Measurements from ENCODE around the gene NETO1.

DNA sequence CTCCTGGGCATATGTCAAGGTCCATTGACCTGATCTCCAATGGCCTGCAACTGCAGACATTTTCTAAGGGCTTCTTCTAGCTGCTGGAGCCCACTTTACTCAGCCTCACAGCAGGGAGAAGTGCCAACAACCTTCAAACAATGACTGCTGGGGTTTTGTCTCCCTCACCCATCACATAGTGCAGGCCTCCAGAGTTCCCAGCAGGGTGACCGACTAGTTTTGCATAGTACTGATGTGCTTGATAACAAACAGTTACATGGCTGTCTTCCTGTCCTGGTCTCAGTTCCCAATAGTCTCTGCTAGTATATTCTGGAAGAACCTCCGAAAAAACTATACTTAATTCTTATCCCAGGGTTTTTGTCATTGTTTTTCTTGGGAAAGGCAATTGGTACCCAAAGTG is 10.4 kb upstream of the NETO1 start:
- TF ChIP-seq CTCF (conservative IDR thresholded peaks at IDR 0.05; ENCODE audit: low read depth, low read length): no peak
- no peak for TF ChIP-seq EZH2phosphoT487 (IDR thresholded peaks at IDR 0.05; ENCODE audit: borderline replicate concordance, low read length)

Measured in PC-3 (cell line).